A549 (cell line): ENCODE results near the gene SCNM1. TPM values are rescaled to one million over a fixed set of nuclear protein-coding genes. Genes with fewer than 3 reads are reported as not detected.

Source experiments
- ATAC-seq, 2 experiments: fragments of 200-7000 bp in 1 of 2; fragments of >200 bp in 1 of 2; cut with Nextera tagmentation in 1 of 2; cut with Tn5 transposase in 1 of 2; 3 replicates each; pipeline versions ENCODE4 v1.8.0 to v1.9.1; 2018 to 2020; ENCODE audit warnings: mild to moderate bottlenecking in 1 of 2, moderate library complexity in 1 of 2
- CTCF ChIA-PET: fragments of 300-600 bp; sonication (Branson Sonifier 250); formaldehyde crosslinking; extraction: SDS; loops from one replicate; lab custom pipeline; 2021; ENCODE audit warnings: antibody characterized with exemption, inconsistent platforms; lab: Yijun Ruan, JAX
- POLR2A ChIA-PET: fragments of 350-600 bp; formaldehyde crosslinking; extraction: SDS; loops from one replicate; lab custom pipeline; 2021; ENCODE audit warnings: antibody characterized with exemption, inconsistent platforms; lab: Yijun Ruan, JAX
- DNase-seq, 2 experiments: peaks; one replicate each; pipeline versions ENCODE4 v3.0.0 to v3.0.0-alpha.2; 2011 to 2016; ENCODE audit warnings: low read depth in 1 of 2, low spot score in 1 of 2
- FAIRE-seq: peaks from 2 replicates; lab custom pipeline; 2011; peaks lifted over from hg19 to GRCh38; lab: Jason Lieb, UNC
- H3K27ac ChIP-seq, 2 experiments: fragments of >200 bp; sonication (Bioruptor Twin); formaldehyde crosslinking; 3 replicates each; pipeline ENCODE4 v1.5.1; 2016 to 2017
- H3K4me1 ChIP-seq: fragments of >200 bp; sonication (Bioruptor Twin); formaldehyde crosslinking; 3 replicates; pipeline ENCODE4 v1.6.1; 2016
- H3K4me2 ChIP-seq: fragments of >200 bp; sonication (Bioruptor Twin); formaldehyde crosslinking; 3 replicates; pipeline ENCODE4 v1.6.1; 2016
- H3K4me3 ChIP-seq: fragments of >200 bp; sonication (Bioruptor Twin); formaldehyde crosslinking; 3 replicates; pipeline ENCODE4 v1.5.1; 2016
- H3K9me3 ChIP-seq: fragments of >200 bp; sonication (Bioruptor Twin); formaldehyde crosslinking; 3 replicates; pipeline ENCODE4 v1.6.1; 2016
- BHLHE40 ChIP-seq: IDR thresholded peaks from 2 replicates; pipeline ENCODE4 v1.6.1; 2012; ENCODE audit warnings: low read depth, low read length, inconsistent platforms
- CEBPB ChIP-seq, 2 experiments: fragments of >200 bp in 1 of 2; sonication (Bioruptor Twin) in 1 of 2; formaldehyde crosslinking in 1 of 2; IDR thresholded peaks; 2 replicates each; pipeline ENCODE4 v1.6.1; 2012 to 2016
- CHD4 ChIP-seq: fragments of 200-600 bp; sonication (generic); IDR thresholded peaks from 2 replicates; pipeline ENCODE4 v1.6.1; 2016; ENCODE audit warnings: antibody characterized with exemption, mild to moderate bottlenecking, borderline replicate concordance
- EHMT2 ChIP-seq: fragments of 200-600 bp; sonication (generic); IDR thresholded peaks from 2 replicates; pipeline ENCODE4 v1.6.1; 2016; ENCODE audit warnings: antibody characterized with exemption, low read depth, mild to moderate bottlenecking, moderate library complexity
- EP300 ChIP-seq, 2 experiments: fragments of >200 bp; sonication (Bioruptor Twin); formaldehyde crosslinking; IDR thresholded peaks; 2 replicates in 1 of 2; 3 replicates in 1 of 2; pipeline ENCODE4 v1.6.1; 2016 to 2017
- FOXS1 ChIP-seq: fragments of 250-450 bp; sonication (Bioruptor Pico); IDR thresholded peaks from 2 replicates; pipeline ENCODE4 v1.5.0; 2020; ENCODE audit warnings: mild to moderate bottlenecking, moderate library complexity
- GATA3 ChIP-seq: IDR thresholded peaks from 2 replicates; pipeline ENCODE4 v1.6.1; 2012; ENCODE audit warnings: borderline replicate concordance
- HDAC2 ChIP-seq: fragments of 200-600 bp; sonication (generic); IDR thresholded peaks from 2 replicates; pipeline ENCODE4 v1.6.1; 2016
- HEYL ChIP-seq: fragments of 250-450 bp; sonication (Bioruptor Pico); IDR thresholded peaks from 2 replicates; pipeline ENCODE4 v1.8.0; 2021; ENCODE audit warnings: mild to moderate bottlenecking, moderate library complexity
- HOXB5 ChIP-seq: fragments of 250-450 bp; sonication (Bioruptor Pico); IDR thresholded peaks from 2 replicates; pipeline ENCODE4 v1.5.0; 2020; ENCODE audit warnings: mild to moderate bottlenecking, moderate library complexity
- JUN ChIP-seq, 2 experiments: fragments of >200 bp; sonication (Bioruptor Twin); formaldehyde crosslinking; IDR thresholded peaks; 2 replicates in 1 of 2; 3 replicates in 1 of 2; pipeline ENCODE4 v1.6.1; 2016 to 2017
- KDM1A ChIP-seq: fragments of 200-600 bp; sonication (generic); IDR thresholded peaks from 2 replicates; pipeline ENCODE4 v1.6.1; 2016; ENCODE audit warnings: low read depth, mild to moderate bottlenecking
- KDM5A ChIP-seq: fragments of 200-600 bp; sonication (generic); IDR thresholded peaks from 2 replicates; pipeline ENCODE4 v1.6.1; 2016; ENCODE audit warnings: antibody characterized with exemption, mild to moderate bottlenecking
- MAZ ChIP-seq: fragments of 150-350 bp; IDR thresholded peaks from 2 replicates; pipeline ENCODE4 v1.6.1; 2014; ENCODE audit warnings: antibody characterized with exemption, low read depth, low read length, borderline replicate concordance
- NPAS2 ChIP-seq: fragments of 250-450 bp; sonication (Bioruptor Pico); IDR thresholded peaks from 2 replicates; pipeline ENCODE4 v1.8.0; 2022; ENCODE audit warnings: mild to moderate bottlenecking, moderate library complexity, borderline replicate concordance
- PHF8 ChIP-seq: fragments of 200-600 bp; sonication (generic); IDR thresholded peaks from 2 replicates; pipeline ENCODE4 v1.6.1; 2016; ENCODE audit warnings: low read depth, mild to moderate bottlenecking, antibody characterized with exemption, moderate library complexity, borderline replicate concordance
- POLR2AphosphoS2 ChIP-seq: conservative IDR thresholded peaks from 2 replicates; pipeline ENCODE4 v1.6.1; 2012; ENCODE audit warnings: low read length, improper control_type of control experiment, inconsistent platforms
- RAD21 ChIP-seq, 2 experiments: fragments of >200 bp in 1 of 2; sonication (Bioruptor Twin) in 1 of 2; formaldehyde crosslinking in 1 of 2; IDR thresholded peaks in 1 of 2; conservative IDR thresholded peaks in 1 of 2; 2 replicates in 1 of 2; 3 replicates in 1 of 2; pipeline ENCODE4 v1.6.1; 2012 to 2018; ENCODE audit warnings: inconsistent platforms in 1 of 2
- RARB ChIP-seq: fragments of 250-450 bp; sonication (Bioruptor Pico); IDR thresholded peaks from 2 replicates; pipeline ENCODE4 v1.8.0; 2021; ENCODE audit warnings: mild to moderate bottlenecking, moderate library complexity
- RCOR1 ChIP-seq: fragments of 150-350 bp; IDR thresholded peaks from 2 replicates; pipeline ENCODE4 v1.6.1; 2014; ENCODE audit warnings: antibody characterized with exemption, low read length, low read depth
- TFCP2L1 ChIP-seq: fragments of 250-450 bp; sonication (Bioruptor Pico); IDR thresholded peaks from 2 replicates; pipeline ENCODE4 v1.5.0; 2021; ENCODE audit warnings: mild to moderate bottlenecking
- TP53 ChIP-seq: fragments of 250-450 bp; sonication (Bioruptor Pico); IDR thresholded peaks from 2 replicates; pipeline ENCODE4 v1.5.0; 2021; ENCODE audit warnings: mild to moderate bottlenecking, moderate library complexity
- ZC3H11A ChIP-seq: fragments of 450-650 bp; IDR thresholded peaks from 2 replicates; pipeline ENCODE4 v1.6.1; 2014; ENCODE audit warnings: antibody characterized with exemption, mild to moderate bottlenecking
- ZFP36 ChIP-seq: fragments of 450-650 bp; IDR thresholded peaks from 2 replicates; pipeline ENCODE4 v1.6.1; 2014; ENCODE audit warnings: borderline replicate concordance; ENCODE audit not compliant: partially characterized antibody
- ZSCAN20 ChIP-seq: fragments of 250-450 bp; sonication (Bioruptor Pico); IDR thresholded peaks from 2 replicates; pipeline ENCODE4 v1.8.0; 2022; ENCODE audit warnings: mild to moderate bottlenecking, moderate library complexity
- WGBS: methylation state at CpG from one replicate; pipeline ENCODE4 v1.1.6; 2017; ENCODE audit errors: missing lambda C conversion rate; 5-methylcytosine and 5-hydroxymethylcytosine counted together
- polyA plus RNA-seq, 4 experiments: library from polyadenylated mRNA; depleted of rRNA in 3 of 4; stranded (reverse); fragments of >200 nt; fragmentation: RNase III in 1 of 4; extraction: RNeasy Plus Mini Kit Qiagen cat#74134 plus additional on column Dnase treatment in 1 of 4; gene quantifications; 2 replicates in 3 of 4; 3 replicates in 1 of 4; pipeline ENCODE4 v1.2.3, GENCODE V29; 2011 to 2017
- TF ChIP-seq, protein P1 (sequence below): fragments of 250-450 bp; sonication (Bioruptor Pico); IDR thresholded peaks from 2 replicates; pipeline ENCODE4 v1.5.0; 2020; ENCODE audit warnings: low read depth, mild to moderate bottlenecking, moderate library complexity
- TF ChIP-seq, protein P2 (sequence below): IDR thresholded peaks from 2 replicates; pipeline ENCODE4 v1.6.1; 2012
- TF ChIP-seq, protein P3 (sequence below): fragments of >200 bp; sonication (Bioruptor Twin); formaldehyde crosslinking; IDR thresholded peaks from 2 replicates; pipeline ENCODE4 v1.6.1; 2016
- TF ChIP-seq, protein P4 (sequence below): fragments of 250-450 bp; sonication (Bioruptor Pico); IDR thresholded peaks from 2 replicates; pipeline ENCODE4 v1.5.0; 2021; ENCODE audit warnings: mild to moderate bottlenecking, moderate library complexity, borderline replicate concordance
- TF ChIP-seq, protein P5 (sequence below): IDR thresholded peaks from 2 replicates; pipeline ENCODE4 v1.6.1; 2012
- TF ChIP-seq, protein P6 (sequence below): fragments of >200 bp; sonication (Bioruptor Twin); formaldehyde crosslinking; IDR thresholded peaks from 3 replicates; pipeline ENCODE4 v1.5.1; 2016
- TF ChIP-seq, protein P7 (sequence below): fragments of 450-650 bp; IDR thresholded peaks from 2 replicates; pipeline ENCODE4 v1.6.1; 2014; ENCODE audit warnings: antibody characterized with exemption

Gene SCNM1
- polyA plus RNA-seq, 2 of the 4 experiments (the other 2 are of a cell fraction), result 27.9 to 30.9 TPM

DNA sequence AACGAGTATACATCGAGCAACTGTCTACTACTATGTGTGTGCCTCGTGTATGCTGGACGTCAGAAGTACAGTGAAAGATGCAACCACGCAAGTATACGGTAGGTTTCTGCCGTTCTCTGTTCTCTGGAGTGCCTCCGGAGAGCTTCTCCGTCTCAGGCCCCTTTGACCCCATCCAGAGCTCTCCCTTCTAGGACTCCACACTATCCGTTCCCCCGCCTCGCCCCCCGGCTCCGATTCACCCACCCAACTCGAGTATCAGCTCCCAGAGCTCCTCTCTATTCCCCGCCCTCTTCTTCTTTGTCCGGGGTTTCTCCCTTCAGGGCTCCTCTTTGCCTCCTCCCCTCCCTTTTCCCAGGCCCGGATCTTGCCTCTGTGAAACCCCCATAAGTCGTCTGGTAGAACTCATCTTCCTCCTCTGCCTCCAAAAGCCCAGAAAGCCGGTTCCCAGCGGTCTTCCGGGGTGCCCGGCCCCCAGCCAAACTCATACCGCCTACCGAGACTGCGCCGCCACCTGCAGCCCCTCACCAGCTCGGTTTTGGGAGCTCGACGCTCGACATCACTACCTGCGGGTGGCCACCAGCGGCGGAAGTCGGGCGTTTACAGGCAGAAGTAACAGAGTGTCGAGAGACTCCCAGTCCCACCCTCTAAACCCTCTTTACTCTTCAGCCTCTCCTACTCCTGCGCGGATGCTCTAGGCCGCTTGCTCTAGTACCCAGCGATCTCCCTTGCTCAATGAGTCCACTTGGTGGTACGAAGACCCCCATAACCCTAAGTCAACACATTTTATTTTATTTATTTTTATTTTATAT lies 23.9 kb downstream of the SCNM1 start, which contains the start of gene VPS72:
Gene VPS72, minus strand, starts transcription at position 561 of the 809 bp plus-strand sequence. Its CDS starts 76 bp downstream, at position 485.
- peaks cover 20% of the 10 kb centered on the region for H3K4me1 ChIP-seq
- POLR2A ChIA-PET, result interaction anchor here (0.5 to 1.8 kb wide), 17 partner anchors 9 to 151 kb away, joined by 3 to 12 read pairs (median 4); partner anchors contain the start of genes LYSMD1, PI4KB, PIP5K1A and PSMD4
- peak within 1 kb of the TSS; percentile 86 to 89 for H3K27ac ChIP-seq
- H3K4me3 ChIP-seq, result peak within 1 kb of the TSS; percentile 80
- ATAC-seq (peak; percentile 94 to 98), DNase-seq (peak; percentile 93), FAIRE-seq (no peak)
- CTCF ChIA-PET, result interaction anchor here (0.6 to 2.1 kb wide), 8 partner anchors 11 to 90 kb away, joined by 3 to 12 read pairs (median 3); partner anchors contain the start of gene TMOD4
- H3K9me3 ChIP-seq, result no peaks in the 10 kb centered on the region
- peak within 1 kb of the TSS; percentile 93 for H3K4me2 ChIP-seq
- WGBS, result under 1% methylated on average over 42 of the region's 42 CpGs
- TF ChIP-seq FOXS1 (CRISPR knock-in tag) (no peak), POLR2AphosphoS2 (no peak), KDM5A (peak; percentile 56), CEBPB (IDR thresholded peaks at IDR 0.05) (peak in 1 of 2 experiments; percentile 41; a peak in 1 of 4 replicates), HEYL (CRISPR knock-in tag) (no peak), ZFP36 (no peak), RARB (CRISPR knock-in tag) (no peak), ZSCAN20 (no peak), TFCP2L1 (CRISPR knock-in tag) (no peak), KDM1A (no peak), EP300 (IDR thresholded peaks at IDR 0.05) (0 out of 5 replicates have a peak, but pooled peaks of 1 of the 2 experiments have one; percentile 14), PHF8 (peak; percentile 89; the same call in 1 of the 2 replicates), TP53 (CRISPR knock-in tag) (no peak), BHLHE40 (no peak), NPAS2 (CRISPR knock-in tag) (no peak), EHMT2 (no peak), RAD21 (conservative IDR thresholded peaks at IDR 0.05 in 1 of 2, IDR thresholded peaks at IDR 0.05 in 1 of 2) (no peak), MAZ (0 out of 2 replicates have a peak, but pooled peaks have one; percentile 34), ZC3H11A (no peak), HDAC2 (no peak), HOXB5 (CRISPR knock-in tag) (no peak), CHD4 (no peak), GATA3 (peak; percentile 28; the same call in 1 of the 2 replicates), JUN (IDR thresholded peaks at IDR 0.05) (peak; percentile 72 to 92; a peak in 4 of 5 replicates), RCOR1 (no peak)
- TF ChIP-seq, protein P1, sequence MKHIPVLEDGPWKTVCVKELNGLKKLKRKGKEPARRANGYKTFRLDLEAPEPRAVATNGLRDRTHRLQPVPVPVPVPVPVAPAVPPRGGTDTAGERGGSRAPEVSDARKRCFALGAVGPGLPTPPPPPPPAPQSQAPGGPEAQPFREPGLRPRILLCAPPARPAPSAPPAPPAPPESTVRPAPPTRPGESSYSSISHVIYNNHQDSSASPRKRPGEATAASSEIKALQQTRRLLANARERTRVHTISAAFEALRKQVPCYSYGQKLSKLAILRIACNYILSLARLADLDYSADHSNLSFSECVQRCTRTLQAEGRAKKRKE, result no peak
- TF ChIP-seq, protein P2, sequence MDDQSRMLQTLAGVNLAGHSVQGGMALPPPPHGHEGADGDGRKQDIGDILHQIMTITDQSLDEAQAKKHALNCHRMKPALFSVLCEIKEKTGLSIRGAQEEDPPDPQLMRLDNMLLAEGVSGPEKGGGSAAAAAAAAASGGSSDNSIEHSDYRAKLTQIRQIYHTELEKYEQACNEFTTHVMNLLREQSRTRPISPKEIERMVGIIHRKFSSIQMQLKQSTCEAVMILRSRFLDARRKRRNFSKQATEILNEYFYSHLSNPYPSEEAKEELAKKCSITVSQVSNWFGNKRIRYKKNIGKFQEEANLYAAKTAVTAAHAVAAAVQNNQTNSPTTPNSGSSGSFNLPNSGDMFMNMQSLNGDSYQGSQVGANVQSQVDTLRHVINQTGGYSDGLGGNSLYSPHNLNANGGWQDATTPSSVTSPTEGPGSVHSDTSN, result peak; percentile 33; the same call in 1 of the 2 replicates
- TF ChIP-seq, protein P3, sequence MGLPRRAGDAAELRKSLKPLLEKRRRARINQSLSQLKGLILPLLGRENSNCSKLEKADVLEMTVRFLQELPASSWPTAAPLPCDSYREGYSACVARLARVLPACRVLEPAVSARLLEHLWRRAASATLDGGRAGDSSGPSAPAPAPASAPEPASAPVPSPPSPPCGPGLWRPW, result no peak
- TF ChIP-seq, protein P4, sequence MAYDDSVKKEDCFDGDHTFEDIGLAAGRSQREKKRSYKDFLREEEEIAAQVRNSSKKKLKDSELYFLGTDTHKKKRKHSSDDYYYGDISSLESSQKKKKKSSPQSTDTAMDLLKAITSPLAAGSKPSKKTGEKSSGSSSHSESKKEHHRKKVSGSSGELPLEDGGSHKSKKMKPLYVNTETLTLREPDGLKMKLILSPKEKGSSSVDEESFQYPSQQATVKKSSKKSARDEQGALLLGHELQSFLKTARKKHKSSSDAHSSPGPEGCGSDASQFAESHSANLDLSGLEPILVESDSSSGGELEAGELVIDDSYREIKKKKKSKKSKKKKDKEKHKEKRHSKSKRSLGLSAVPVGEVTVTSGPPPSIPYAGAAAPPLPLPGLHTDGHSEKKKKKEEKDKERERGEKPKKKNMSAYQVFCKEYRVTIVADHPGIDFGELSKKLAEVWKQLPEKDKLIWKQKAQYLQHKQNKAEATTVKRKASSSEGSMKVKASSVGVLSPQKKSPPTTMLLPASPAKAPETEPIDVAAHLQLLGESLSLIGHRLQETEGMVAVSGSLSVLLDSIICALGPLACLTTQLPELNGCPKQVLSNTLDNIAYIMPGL, result peak; percentile 53; the same call in 1 of the 2 replicates
- TF ChIP-seq, protein P5, sequence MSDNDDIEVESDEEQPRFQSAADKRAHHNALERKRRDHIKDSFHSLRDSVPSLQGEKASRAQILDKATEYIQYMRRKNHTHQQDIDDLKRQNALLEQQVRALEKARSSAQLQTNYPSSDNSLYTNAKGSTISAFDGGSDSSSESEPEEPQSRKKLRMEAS, result peak; percentile 84
- TF ChIP-seq, protein P6, sequence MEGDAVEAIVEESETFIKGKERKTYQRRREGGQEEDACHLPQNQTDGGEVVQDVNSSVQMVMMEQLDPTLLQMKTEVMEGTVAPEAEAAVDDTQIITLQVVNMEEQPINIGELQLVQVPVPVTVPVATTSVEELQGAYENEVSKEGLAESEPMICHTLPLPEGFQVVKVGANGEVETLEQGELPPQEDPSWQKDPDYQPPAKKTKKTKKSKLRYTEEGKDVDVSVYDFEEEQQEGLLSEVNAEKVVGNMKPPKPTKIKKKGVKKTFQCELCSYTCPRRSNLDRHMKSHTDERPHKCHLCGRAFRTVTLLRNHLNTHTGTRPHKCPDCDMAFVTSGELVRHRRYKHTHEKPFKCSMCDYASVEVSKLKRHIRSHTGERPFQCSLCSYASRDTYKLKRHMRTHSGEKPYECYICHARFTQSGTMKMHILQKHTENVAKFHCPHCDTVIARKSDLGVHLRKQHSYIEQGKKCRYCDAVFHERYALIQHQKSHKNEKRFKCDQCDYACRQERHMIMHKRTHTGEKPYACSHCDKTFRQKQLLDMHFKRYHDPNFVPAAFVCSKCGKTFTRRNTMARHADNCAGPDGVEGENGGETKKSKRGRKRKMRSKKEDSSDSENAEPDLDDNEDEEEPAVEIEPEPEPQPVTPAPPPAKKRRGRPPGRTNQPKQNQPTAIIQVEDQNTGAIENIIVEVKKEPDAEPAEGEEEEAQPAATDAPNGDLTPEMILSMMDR, result no peak
- TF ChIP-seq, protein P7, sequence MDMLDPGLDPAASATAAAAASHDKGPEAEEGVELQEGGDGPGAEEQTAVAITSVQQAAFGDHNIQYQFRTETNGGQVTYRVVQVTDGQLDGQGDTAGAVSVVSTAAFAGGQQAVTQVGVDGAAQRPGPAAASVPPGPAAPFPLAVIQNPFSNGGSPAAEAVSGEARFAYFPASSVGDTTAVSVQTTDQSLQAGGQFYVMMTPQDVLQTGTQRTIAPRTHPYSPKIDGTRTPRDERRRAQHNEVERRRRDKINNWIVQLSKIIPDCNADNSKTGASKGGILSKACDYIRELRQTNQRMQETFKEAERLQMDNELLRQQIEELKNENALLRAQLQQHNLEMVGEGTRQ, result no peak
